ENCODE measurements around the gene CENPT.

DNA sequence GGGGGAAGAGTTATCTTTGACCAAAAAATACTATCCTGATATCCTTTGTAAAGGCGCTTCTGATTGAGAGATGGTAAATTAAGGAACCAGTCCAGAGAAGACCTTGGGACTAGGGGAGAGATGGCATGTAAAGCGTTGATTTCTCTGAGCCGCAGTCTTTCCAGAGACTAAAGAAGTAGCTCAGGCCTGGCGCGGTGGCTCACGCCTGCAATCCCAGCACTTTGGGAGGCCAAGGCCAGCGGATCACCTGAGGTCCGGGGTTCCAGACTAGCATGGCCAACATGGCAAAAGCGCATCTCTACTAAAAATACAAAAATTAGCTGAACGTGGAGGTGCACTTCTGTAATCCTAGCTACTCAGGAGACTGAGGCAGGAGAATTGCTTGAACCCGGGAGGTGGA lies 625 bp upstream of the CENPT start:
- TF ChIP-seq, protein P1, sequence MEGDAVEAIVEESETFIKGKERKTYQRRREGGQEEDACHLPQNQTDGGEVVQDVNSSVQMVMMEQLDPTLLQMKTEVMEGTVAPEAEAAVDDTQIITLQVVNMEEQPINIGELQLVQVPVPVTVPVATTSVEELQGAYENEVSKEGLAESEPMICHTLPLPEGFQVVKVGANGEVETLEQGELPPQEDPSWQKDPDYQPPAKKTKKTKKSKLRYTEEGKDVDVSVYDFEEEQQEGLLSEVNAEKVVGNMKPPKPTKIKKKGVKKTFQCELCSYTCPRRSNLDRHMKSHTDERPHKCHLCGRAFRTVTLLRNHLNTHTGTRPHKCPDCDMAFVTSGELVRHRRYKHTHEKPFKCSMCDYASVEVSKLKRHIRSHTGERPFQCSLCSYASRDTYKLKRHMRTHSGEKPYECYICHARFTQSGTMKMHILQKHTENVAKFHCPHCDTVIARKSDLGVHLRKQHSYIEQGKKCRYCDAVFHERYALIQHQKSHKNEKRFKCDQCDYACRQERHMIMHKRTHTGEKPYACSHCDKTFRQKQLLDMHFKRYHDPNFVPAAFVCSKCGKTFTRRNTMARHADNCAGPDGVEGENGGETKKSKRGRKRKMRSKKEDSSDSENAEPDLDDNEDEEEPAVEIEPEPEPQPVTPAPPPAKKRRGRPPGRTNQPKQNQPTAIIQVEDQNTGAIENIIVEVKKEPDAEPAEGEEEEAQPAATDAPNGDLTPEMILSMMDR (IDR thresholded peaks at IDR 0.05): no peak
- TF ChIP-seq POLR2A (IDR thresholded peaks at IDR 0.05): no peak
